Gastrocnemius medialis (tissue), 4 donors: ENCODE data around the gene MEGF11. TPM values are rescaled to one million over a fixed set of nuclear protein-coding genes. Genes with fewer than 3 reads are reported as not detected.

Experiments
- ATAC-seq, 2 donors: fragments of 150-250 bp; one replicate each; pipeline ENCODE4 v1.9.1; 2016
- DNase-seq, 2 donors: peaks; one replicate each; pipeline ENCODE4 v3.0.0-alpha.2; 2019
- H3K27ac ChIP-seq, 4 donors: fragments of 200-600 bp; sonication (generic); 1 replicate in 1 of 4; 2 replicates in 3 of 4; pipeline ENCODE4 v1.5.1; 2016 to 2018; ENCODE audit warnings: mild to moderate bottlenecking in 2 of 4, moderate library complexity in 1 of 4
- H3K27me3 ChIP-seq, 3 donors: fragments of 200-600 bp; sonication (generic) in 2 of 3; 1 replicate in 1 of 3; 2 replicates in 2 of 3; pipeline versions ENCODE4 v1.5.1 to v1.6.0; 2016 to 2019; ENCODE audit warnings: mild to moderate bottlenecking in 1 of 3, moderate library complexity in 1 of 3
- H3K36me3 ChIP-seq, 2 donors: fragments of 200-600 bp; sonication (generic) in 1 of 2; one replicate each; pipeline ENCODE4 v1.5.1; 2017 to 2018
- H3K4me1 ChIP-seq, 2 donors: fragments of 200-600 bp; sonication (generic) in 1 of 2; one replicate each; pipeline ENCODE4 v1.5.1; 2016 to 2017; ENCODE audit warnings: mild to moderate bottlenecking in 2 of 2
- H3K4me3 ChIP-seq, 4 donors: fragments of 200-600 bp; sonication (generic) in 3 of 4; 1 replicate in 1 of 4; 2 replicates in 3 of 4; pipeline ENCODE4 v1.5.1; 2016 to 2019; ENCODE audit warnings: mild to moderate bottlenecking in 2 of 4
- H3K9me3 ChIP-seq, 3 donors: fragments of 200-600 bp; sonication (generic) in 2 of 3; 1 replicate in 1 of 3; 2 replicates in 2 of 3; pipeline ENCODE4 v1.5.1; 2016 to 2019
- POLR2A ChIP-seq, 2 donors: fragments of 450-650 bp; IDR thresholded peaks; one replicate each; pipeline ENCODE4 v1.6.1; 2017; ENCODE audit warnings: antibody characterized with exemption in 2 of 2, mild to moderate bottlenecking in 2 of 2, moderate library complexity in 2 of 2
- in situ Hi-C, 4 donors: fragments of 200-750 bp; cut with MboI; loops; one replicate each; pipeline versions ENCODE4 v1.15.0 to v1.8.0; 2017; ENCODE audit warnings: low sequenced_read_pairs in 4 of 4
- intact Hi-C: fragments of 100-400 bp; cut with DNase I; formaldehyde crosslinking; loops from one replicate; pipeline ENCODE4 v1.15.1; 2023; ENCODE audit warnings: low total_unique reads
- total RNA-seq, 4 donors: library from RNA; depleted of rRNA; stranded (reverse); fragments of >200 nt; gene quantifications; one replicate each; pipeline versions ENCODE4 v1.1.0 to v1.2.3, GENCODE V29; 2016
- TF ChIP-seq, protein P1 (sequence below), 5 experiments: fragments of 450-650 bp in 3 of 5; fragments of 200-600 bp in 2 of 5; sonication (generic) in 2 of 5; IDR thresholded peaks in 4 of 5; conservative IDR thresholded peaks in 1 of 5; 1 replicate in 4 of 5; 2 replicates in 1 of 5; pipeline ENCODE4 v1.5.1; 2016 to 2019; ENCODE audit warnings: antibody characterized with exemption in 5 of 5, mild to moderate bottlenecking in 3 of 5, moderate library complexity in 3 of 5

Gene MEGF11
- total RNA-seq, 4 donors from 2014 or later = not detected

GRCh38 chr15:66089049-66089448 is 164.5 kb downstream of the MEGF11 start:
- Histone ChIP-seq H3K27me3 (no peaks in the 10 kb centered on the region), H3K4me1 (peaks cover 4 to 18% of the 10 kb centered on the region in 2 donors), H3K36me3 (no peaks in the 10 kb centered on the region), H3K4me3 (no peak overlapping the region), H3K9me3 (no peaks in the 10 kb centered on the region), H3K27ac (peak overlapping the region in 1 of 4 donors; percentile 35)
- intact Hi-C loops = no loop called here
- TF ChIP-seq POLR2A (IDR thresholded peaks at IDR 0.05) = no peak
- TF ChIP-seq, protein P1, sequence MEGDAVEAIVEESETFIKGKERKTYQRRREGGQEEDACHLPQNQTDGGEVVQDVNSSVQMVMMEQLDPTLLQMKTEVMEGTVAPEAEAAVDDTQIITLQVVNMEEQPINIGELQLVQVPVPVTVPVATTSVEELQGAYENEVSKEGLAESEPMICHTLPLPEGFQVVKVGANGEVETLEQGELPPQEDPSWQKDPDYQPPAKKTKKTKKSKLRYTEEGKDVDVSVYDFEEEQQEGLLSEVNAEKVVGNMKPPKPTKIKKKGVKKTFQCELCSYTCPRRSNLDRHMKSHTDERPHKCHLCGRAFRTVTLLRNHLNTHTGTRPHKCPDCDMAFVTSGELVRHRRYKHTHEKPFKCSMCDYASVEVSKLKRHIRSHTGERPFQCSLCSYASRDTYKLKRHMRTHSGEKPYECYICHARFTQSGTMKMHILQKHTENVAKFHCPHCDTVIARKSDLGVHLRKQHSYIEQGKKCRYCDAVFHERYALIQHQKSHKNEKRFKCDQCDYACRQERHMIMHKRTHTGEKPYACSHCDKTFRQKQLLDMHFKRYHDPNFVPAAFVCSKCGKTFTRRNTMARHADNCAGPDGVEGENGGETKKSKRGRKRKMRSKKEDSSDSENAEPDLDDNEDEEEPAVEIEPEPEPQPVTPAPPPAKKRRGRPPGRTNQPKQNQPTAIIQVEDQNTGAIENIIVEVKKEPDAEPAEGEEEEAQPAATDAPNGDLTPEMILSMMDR (IDR thresholded peaks at IDR 0.05 in 4 of 5, conservative IDR thresholded peaks at IDR 0.05 in 1 of 5) = no peak
- DNase-seq (peak; percentile 15 to 52), ATAC-seq (peak; percentile 84 to 92)
- in situ Hi-C loops = no loop called here

GRCh38 chr15:66085128-66085527 is 168.4 kb downstream of the MEGF11 start:
- H3K27me3 ChIP-seq = no peaks in the 10 kb centered on the region
- intact Hi-C loops (no loop called here), in situ Hi-C loops (no loop called here)
- DNase-seq = no peak
- no peak overlapping the region for H3K4me3 ChIP-seq
- no peak for ATAC-seq
- H3K4me1 ChIP-seq = peaks cover 4 to 18% of the 10 kb centered on the region in 2 donors
- H3K27ac ChIP-seq = no peak overlapping the region
- H3K36me3 ChIP-seq = no peaks in the 10 kb centered on the region
- no peak for TF ChIP-seq POLR2A (IDR thresholded peaks at IDR 0.05)
- TF ChIP-seq, protein P1 (IDR thresholded peaks at IDR 0.05 in 4 of 5, conservative IDR thresholded peaks at IDR 0.05 in 1 of 5) = no peak
- no peaks in the 10 kb centered on the region for H3K9me3 ChIP-seq

DNA sequence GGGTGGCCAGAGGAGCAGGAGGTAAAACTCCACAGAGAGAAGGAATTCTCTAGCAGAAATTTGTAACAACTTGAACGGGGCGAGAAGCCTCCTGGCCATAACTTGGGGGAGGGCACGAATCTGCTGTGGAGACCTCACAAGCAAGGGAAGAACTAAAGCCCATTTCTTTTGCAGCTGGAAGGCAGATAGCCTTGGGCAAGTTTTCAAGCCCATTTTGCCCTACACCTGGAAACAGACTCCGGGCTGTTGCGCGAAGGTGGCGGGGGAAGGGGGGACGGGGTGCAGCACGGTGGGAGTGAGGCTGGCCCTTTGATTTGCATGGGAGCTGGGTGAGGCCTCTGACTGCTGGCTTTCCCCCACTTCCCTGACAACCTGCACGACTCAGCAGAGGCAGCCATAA is 168.8 kb downstream of the MEGF11 start:
- intact Hi-C loops = no loop called here
- no peak for ATAC-seq
- in situ Hi-C loops = no loop called here

DNA sequence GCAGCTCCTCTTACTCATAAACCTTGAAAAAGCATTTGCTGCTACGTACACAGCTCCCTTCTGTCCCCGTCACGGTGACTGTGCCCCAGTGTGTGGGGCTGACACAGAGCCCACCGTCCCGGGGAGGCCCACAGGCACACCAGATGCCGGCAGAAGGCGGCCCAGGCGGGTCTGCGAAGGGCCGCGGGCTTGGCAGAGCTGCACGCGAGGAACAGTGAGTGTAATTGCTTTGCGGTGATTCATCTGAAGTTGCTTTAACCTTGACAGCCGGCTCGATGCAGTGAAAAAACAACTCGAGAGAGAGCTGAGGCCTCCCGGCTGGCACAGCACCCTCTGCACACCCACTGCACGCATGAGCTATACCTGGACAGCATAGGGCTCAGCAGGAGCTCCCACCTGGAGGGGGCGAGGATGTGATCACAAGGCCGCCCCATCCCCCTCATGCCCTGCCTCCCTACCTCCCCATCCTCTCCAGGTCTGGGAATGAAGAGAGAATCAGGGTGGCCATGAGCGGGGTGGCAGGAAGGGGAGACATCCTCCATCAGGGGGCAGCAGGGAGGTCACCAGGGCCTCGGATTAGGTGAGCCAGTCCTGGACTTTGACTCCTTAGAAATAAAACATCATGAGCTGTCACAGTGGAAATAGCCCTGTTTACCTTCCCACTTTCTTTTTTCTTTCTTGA is 172.7 kb downstream of the MEGF11 start:
- H3K36me3 ChIP-seq = no peaks in the 10 kb centered on the region
- intact Hi-C loops (no loop called here), in situ Hi-C loops (no loop called here)
- ATAC-seq = no peak
- no peak for DNase-seq
- H3K27ac ChIP-seq = no peak overlapping the region
- no peaks in the 10 kb centered on the region for H3K27me3 ChIP-seq
- H3K9me3 ChIP-seq = no peaks in the 10 kb centered on the region
- TF ChIP-seq, protein P1 (IDR thresholded peaks at IDR 0.05 in 4 of 5, conservative IDR thresholded peaks at IDR 0.05 in 1 of 5) = no peak
- TF ChIP-seq POLR2A (IDR thresholded peaks at IDR 0.05) = no peak
- no peaks in the 10 kb centered on the region for H3K4me1 ChIP-seq
- no peak overlapping the region for H3K4me3 ChIP-seq

More for the DNA sequence above, 168.8 kb downstream of the MEGF11 start:
- Histone ChIP-seq H3K9me3 (no peaks in the 10 kb centered on the region), H3K27ac (no peak overlapping the region), H3K4me1 (peaks cover 4 to 13% of the 10 kb centered on the region in 2 donors), H3K36me3 (no peaks in the 10 kb centered on the region), H3K4me3 (no peak overlapping the region), H3K27me3 (no peaks in the 10 kb centered on the region)
- TF ChIP-seq POLR2A (IDR thresholded peaks at IDR 0.05) = no peak
- TF ChIP-seq, protein P1 (IDR thresholded peaks at IDR 0.05 in 4 of 5, conservative IDR thresholded peaks at IDR 0.05 in 1 of 5) = no peak
- no peak for DNase-seq

GRCh38 chr15:66078929-66079275 is 174.6 kb downstream of the MEGF11 start:
- Histone ChIP-seq H3K9me3 (no peaks in the 10 kb centered on the region), H3K4me1 (no peaks in the 10 kb centered on the region), H3K4me3 (no peak overlapping the region), H3K27ac (no peak overlapping the region), H3K36me3 (no peaks in the 10 kb centered on the region), H3K27me3 (no peaks in the 10 kb centered on the region)
- DNase-seq = no peak
- intact Hi-C loops = no loop called here
- TF ChIP-seq POLR2A (IDR thresholded peaks at IDR 0.05) = no peak
- TF ChIP-seq, protein P1 (IDR thresholded peaks at IDR 0.05 in 4 of 5, conservative IDR thresholded peaks at IDR 0.05 in 1 of 5) = no peak
- ATAC-seq = no peak
- in situ Hi-C loops = no loop called here
